H1 (cell line): ENCODE results near the gene PSPH. TPM values are rescaled to one million over a fixed set of nuclear protein-coding genes. Genes with fewer than 3 reads are reported as not detected.
A peak's percentile ranks its signal among the peaks of the same experiment; 100 is the strongest.

Source experiments
- CTCF ChIA-PET: fragments of 300-600 bp; sonication (Branson Sonifier 250); formaldehyde crosslinking; loops from one replicate; lab custom pipeline; 2021; ENCODE audit not compliant: partially characterized antibody; lab: Charles Lee
- POLR2A ChIA-PET: fragments of 300-600 bp; sonication (Branson Sonifier 250); formaldehyde crosslinking; loops from one replicate; lab custom pipeline; 2021; ENCODE audit warnings: inconsistent platforms; ENCODE audit not compliant: partially characterized antibody; lab: Charles Lee
- DNase-seq, 2 experiments: peaks; one replicate each; pipeline versions ENCODE4 v3.0.0 to v3.0.0-alpha.2; 2010 to 2022; ENCODE audit warnings: low spot score in 2 of 2, low read depth in 1 of 2, mixed read lengths in 1 of 2
- FAIRE-seq: peaks from 2 replicates; lab custom pipeline; 2011; peaks lifted over from hg19 to GRCh38; lab: Jason Lieb, UNC
- H2AFZ ChIP-seq: 2 replicates; pipeline ENCODE4 v1.8.1; 2012; ENCODE audit warnings: low read length, inconsistent platforms
- H2AK5ac ChIP-seq: 2 replicates; pipeline ENCODE4 v1.6.1; 2013; ENCODE audit warnings: low read depth, low read length
- H2BK120ac ChIP-seq: replicated peaks from 2 replicates; pipeline ENCODE3; 2013; ENCODE audit warnings: low read depth, low read length, inconsistent platforms
- H2BK12ac ChIP-seq: 2 replicates; pipeline ENCODE4 v1.6.1; 2013; ENCODE audit warnings: low read depth, low read length
- H2BK15ac ChIP-seq: 2 replicates; pipeline ENCODE4 v1.6.1; 2013; ENCODE audit warnings: low read length
- H2BK20ac ChIP-seq: 2 replicates; pipeline ENCODE4 v1.6.1; 2013; ENCODE audit warnings: low read length
- H2BK5ac ChIP-seq: 2 replicates; pipeline ENCODE4 v1.6.1; 2013; ENCODE audit warnings: low read depth, low read length
- H3K14ac ChIP-seq: 2 replicates; pipeline ENCODE4 v1.6.1; 2013; ENCODE audit warnings: inconsistent platforms; ENCODE audit not compliant: insufficient read length
- H3K18ac ChIP-seq: 2 replicates; pipeline ENCODE4 v1.6.1; 2013; ENCODE audit warnings: low read length; ENCODE audit errors: extremely low read depth
- H3K23ac ChIP-seq: 2 replicates; pipeline ENCODE4 v1.6.1; 2013; ENCODE audit warnings: inconsistent platforms; ENCODE audit not compliant: insufficient read length
- H3K23me2 ChIP-seq: 2 replicates; pipeline ENCODE4 v1.6.1; 2013; ENCODE audit warnings: low read depth, low read length
- H3K27ac ChIP-seq: 2 replicates; pipeline ENCODE4 v1.6.1; 2011; ENCODE audit warnings: low read depth, low read length, inconsistent platforms
- H3K27me3 ChIP-seq, 4 experiments: replicated peaks in 1 of 4; 1 replicate in 1 of 4; 2 replicates in 3 of 4; pipeline versions ENCODE4 v1.6.1 to v1.8.1; 2011 to 2013; ENCODE audit warnings: low read length in 3 of 4, mild to moderate bottlenecking in 3 of 4, inconsistent platforms in 2 of 4, mixed read lengths in 2 of 4, moderate library complexity in 1 of 4; ENCODE audit not compliant: control insufficient read depth in 3 of 4, insufficient read depth in 3 of 4; ENCODE audit errors: extremely low read depth in 1 of 4
- H3K36me3 ChIP-seq, 4 experiments: 2 replicates each; pipeline versions ENCODE4 v1.6.1 to v1.8.1; 2011 to 2013; ENCODE audit warnings: mild to moderate bottlenecking in 4 of 4, low read length in 3 of 4, moderate library complexity in 2 of 4, control low read depth in 1 of 4, inconsistent platforms in 1 of 4; ENCODE audit not compliant: insufficient read depth in 4 of 4, control insufficient read depth in 2 of 4
- H3K4ac ChIP-seq: replicated peaks from 2 replicates; pipeline ENCODE3; 2013; ENCODE audit warnings: low read length, low read depth, mixed read lengths, inconsistent platforms; ENCODE audit not compliant: insufficient read length
- H3K4me1 ChIP-seq, 4 experiments: replicated peaks in 1 of 4; 1 replicate in 1 of 4; 2 replicates in 3 of 4; pipeline versions ENCODE4 v1.6.1 to v1.8.1; 2011 to 2013; ENCODE audit warnings: low read length in 3 of 4, inconsistent platforms in 2 of 4, mixed read lengths in 1 of 4; ENCODE audit not compliant: insufficient read depth in 4 of 4, control insufficient read depth in 3 of 4
- H3K4me2 ChIP-seq, 2 experiments: 2 replicates each; pipeline versions ENCODE4 v1.6.1 to v1.8.1; 2011 to 2013; ENCODE audit warnings: low read depth in 2 of 2, low read length in 2 of 2, control low read depth in 1 of 2, inconsistent platforms in 1 of 2, mild to moderate bottlenecking in 1 of 2; ENCODE audit not compliant: insufficient read depth in 1 of 2
- H3K4me3 ChIP-seq, 4 experiments: fragments of 200-600, 300-600 bp in 1 of 4; sonication (generic), shearing (Covaris generic), sonication (Bioruptor Twin) in 1 of 4; 2 replicates each; pipeline versions ENCODE4 v1.5.1 to v1.8.1; 2011 to 2016; ENCODE audit warnings: low read length in 4 of 4, low read depth in 3 of 4, control low read depth in 2 of 4, inconsistent platforms in 2 of 4, mild to moderate bottlenecking in 2 of 4, mixed read lengths in 1 of 4, moderate library complexity in 1 of 4; ENCODE audit not compliant: insufficient read depth in 2 of 4; ENCODE audit errors: extremely low read depth in 1 of 4
- H3K56ac ChIP-seq: replicated peaks from 2 replicates; pipeline ENCODE3; 2013; ENCODE audit warnings: low read depth, mild to moderate bottlenecking, mixed read lengths, low read length, inconsistent platforms; ENCODE audit not compliant: insufficient read length
- H3K79me1 ChIP-seq: 2 replicates; pipeline ENCODE4 v1.6.1; 2013; ENCODE audit warnings: low read depth, low read length, control low read depth
- H3K79me2 ChIP-seq, 2 experiments: 2 replicates each; pipeline versions ENCODE4 v1.6.1 to v1.8.1; 2012 to 2013; ENCODE audit warnings: low read length in 2 of 2, mild to moderate bottlenecking in 2 of 2, inconsistent platforms in 1 of 2; ENCODE audit not compliant: insufficient read depth in 2 of 2, control insufficient read depth in 1 of 2
- H3K9ac ChIP-seq, 4 experiments: replicated peaks in 1 of 4; 1 replicate in 1 of 4; 2 replicates in 3 of 4; pipeline versions ENCODE4 v1.6.1 to v1.8.1; 2011 to 2013; ENCODE audit warnings: low read depth in 3 of 4, low read length in 3 of 4, control low read depth in 2 of 4, mild to moderate bottlenecking in 2 of 4, moderate library complexity in 2 of 4, inconsistent platforms in 1 of 4; ENCODE audit errors: extremely low read depth in 1 of 4
- H3K9me3 ChIP-seq, 2 experiments: 2 replicates each; pipeline versions ENCODE4 v1.6.1 to v1.8.1; 2012 to 2013; ENCODE audit warnings: mild to moderate bottlenecking in 2 of 2, moderate library complexity in 2 of 2, control low read depth in 1 of 2, inconsistent platforms in 1 of 2, low read depth in 1 of 2, low read length in 1 of 2, mixed read lengths in 1 of 2; ENCODE audit not compliant: insufficient read depth in 2 of 2
- H4K20me1 ChIP-seq, 2 experiments: replicated peaks in 1 of 2; 2 replicates each; pipeline versions ENCODE3 to v1.8.1; 2011 to 2013; ENCODE audit warnings: inconsistent platforms in 2 of 2, low read length in 2 of 2, mild to moderate bottlenecking in 1 of 2; ENCODE audit not compliant: insufficient read depth in 2 of 2, control insufficient read depth in 1 of 2
- H4K5ac ChIP-seq: 2 replicates; pipeline ENCODE4 v1.6.1; 2013; ENCODE audit warnings: low read length, low read depth, mixed read lengths, inconsistent platforms; ENCODE audit not compliant: insufficient read length
- H4K8ac ChIP-seq: 2 replicates; pipeline ENCODE4 v1.8.0; 2013; ENCODE audit warnings: mild to moderate bottlenecking, moderate library complexity, low read length, inconsistent platforms; ENCODE audit not compliant: insufficient read depth; ENCODE audit errors: extremely low read depth
- H4K91ac ChIP-seq: replicated peaks from 2 replicates; pipeline ENCODE3; 2013; ENCODE audit warnings: low read length, mixed read lengths, inconsistent platforms; ENCODE audit not compliant: insufficient read length
- CTBP2 ChIP-seq: IDR thresholded peaks from 2 replicates; pipeline ENCODE4 v1.7.0; 2011; ENCODE audit warnings: borderline replicate concordance, mild to moderate bottlenecking, moderate library complexity, mixed read lengths, low read length; ENCODE audit not compliant: insufficient read depth, insufficient read length
- POLR2A ChIP-seq, 2 experiments: IDR thresholded peaks; 1 replicate in 1 of 2; 2 replicates in 1 of 2; pipeline ENCODE4 v1.6.1; 2011; ENCODE audit warnings: low read depth in 2 of 2, low read length in 2 of 2, mild to moderate bottlenecking in 2 of 2; ENCODE audit errors: control extremely low read depth in 1 of 2
- POU5F1 ChIP-seq: IDR thresholded peaks from 2 replicates; pipeline ENCODE4 v1.6.1; 2011; ENCODE audit warnings: low read depth, mild to moderate bottlenecking, low read length, moderate library complexity
- TBP ChIP-seq: IDR thresholded peaks from 2 replicates; pipeline ENCODE4 v1.6.1; 2011; ENCODE audit warnings: low read depth, low read length, improper control_type of control experiment
- WGBS, 2 experiments: shearing (Covaris generic) in 1 of 2; methylation state at CpG; one replicate each; pipeline versions ENCODE4 v1.1.6 to v1.1.7; 2013 to 2015; ENCODE audit warnings: low lambda C conversion rate in 2 of 2, mixed read lengths in 2 of 2, inconsistent platforms in 1 of 2, low coverage in 1 of 2, missing lambda C conversion rate in 1 of 2; ENCODE audit not compliant: insufficient replicate concordance in 2 of 2, insufficient coverage in 1 of 2, insufficient read length in 1 of 2; ENCODE audit errors: extremely low coverage in 1 of 2, missing lambda C conversion rate in 1 of 2; 5-methylcytosine and 5-hydroxymethylcytosine counted together
- polyA plus RNA-seq, 7 experiments: library from polyadenylated mRNA; depleted of rRNA in 3 of 7; stranded (reverse) in 5 of 7; unstranded in 2 of 7; fragments of >200 nt in 5 of 7; fragments of 200-250 nt in 2 of 7; gene quantifications; 1 replicate in 5 of 7; 2 replicates in 1 of 7; 4 replicates in 1 of 7; pipeline versions ENCODE4 v1.2.1 to v1.2.3, GENCODE V29; 2011 to 2013; ENCODE audit warnings: missing spikeins in 2 of 7, mixed read lengths in 2 of 7
- total RNA-seq: library from RNA; stranded (reverse); fragmentation: NEBNext Ultra II Directional; extraction: Animal tissue kit (Norgen Biotek cat#: 25700); gene quantifications from 2 replicates; pipeline ENCODE4 v1.2.1, GENCODE V29; 2021
- TF ChIP-seq, protein P1 (sequence below): IDR thresholded peaks from 2 replicates; pipeline ENCODE4 v1.6.1; 2011; ENCODE audit warnings: low read length, improper control_type of control experiment
- TF ChIP-seq, protein P2 (sequence below): IDR thresholded peaks from 2 replicates; pipeline ENCODE4 v1.6.1; 2012; ENCODE audit warnings: inconsistent platforms

PSPH gene
- total and polyA plus RNA-seq, 2 of the 8 experiments (the other 6 are each of a cell fraction or from before 2014, with no cell fraction given) = 31.0 to 64.8 TPM

DNA sequence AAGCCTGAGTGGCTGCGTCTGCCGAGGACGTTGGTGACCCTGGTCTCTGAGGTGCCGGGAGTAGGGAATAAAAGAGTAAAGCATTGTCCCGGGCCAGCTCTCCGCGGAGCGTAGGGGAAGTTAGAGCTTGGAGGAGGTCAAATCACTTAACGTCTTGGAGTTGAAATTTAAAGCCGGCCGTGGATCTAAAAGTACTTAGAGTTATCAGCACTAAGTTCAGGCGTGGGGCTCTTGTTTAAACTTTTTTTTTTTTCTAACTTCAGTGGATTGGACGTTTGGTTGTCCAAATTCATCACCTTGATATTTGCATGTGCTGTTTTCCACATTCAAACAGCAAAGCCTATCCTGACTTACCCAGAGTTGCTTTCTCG lies 86.2 kb downstream of the PSPH start:
- H2BK15ac ChIP-seq = no peak overlapping the region
- no peak overlapping the region for H3K4ac ChIP-seq
- H3K4me3 ChIP-seq = peak overlapping the region; percentile 80 to 99 (median 86)
- no peaks in the 10 kb centered on the region for H3K4me1 ChIP-seq
- H2AK5ac ChIP-seq = no peak overlapping the region
- H2BK120ac ChIP-seq = no peak overlapping the region
- H2BK12ac ChIP-seq = no peak overlapping the region
- peak overlapping the region; percentile 76 to 98 (median 86) for H3K9ac ChIP-seq
- H3K14ac ChIP-seq = no peak overlapping the region
- peak overlapping the region; percentile 6; the same call in 1 of the 2 replicates for H2AFZ ChIP-seq
- H4K8ac ChIP-seq = peak overlapping the region; percentile 79
- peak overlapping the region; percentile 74 for H4K91ac ChIP-seq
- FAIRE-seq (no peak), DNase-seq (no peak)
- no peaks in the 10 kb centered on the region for H3K36me3 ChIP-seq
- peaks cover 1 to 13% (median 7%) of the 10 kb centered on the region in 4 experiments; a peak in 5 of 7 replicates for H3K27me3 ChIP-seq
- WGBS, 2 experiments = 10% methylated on average over 10 of the region's 14 CpGs; no CpG with 5 or more reads in 1 of the 2 experiments
- peaks cover 3 to 19% of the 10 kb centered on the region in 2 experiments; a peak in 3 of 4 replicates for H3K79me2 ChIP-seq
- H4K20me1 ChIP-seq = peaks cover 1 to 4% of the 10 kb centered on the region in 2 experiments
- TF ChIP-seq TBP (peak; percentile 26; the same call in 1 of the 2 replicates), POLR2A (IDR thresholded peaks at IDR 0.05; ENCODE audit: control extremely low read depth in 1 of 2, low read depth in 2 of 2, low read length in 2 of 2) (peak in 1 of 2 experiments; percentile 18; a peak in 1 of 3 replicates), POU5F1 (no peak), CTBP2 (no peak)
- TF ChIP-seq, protein P1, sequence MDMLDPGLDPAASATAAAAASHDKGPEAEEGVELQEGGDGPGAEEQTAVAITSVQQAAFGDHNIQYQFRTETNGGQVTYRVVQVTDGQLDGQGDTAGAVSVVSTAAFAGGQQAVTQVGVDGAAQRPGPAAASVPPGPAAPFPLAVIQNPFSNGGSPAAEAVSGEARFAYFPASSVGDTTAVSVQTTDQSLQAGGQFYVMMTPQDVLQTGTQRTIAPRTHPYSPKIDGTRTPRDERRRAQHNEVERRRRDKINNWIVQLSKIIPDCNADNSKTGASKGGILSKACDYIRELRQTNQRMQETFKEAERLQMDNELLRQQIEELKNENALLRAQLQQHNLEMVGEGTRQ = no peak
- TF ChIP-seq, protein P2, sequence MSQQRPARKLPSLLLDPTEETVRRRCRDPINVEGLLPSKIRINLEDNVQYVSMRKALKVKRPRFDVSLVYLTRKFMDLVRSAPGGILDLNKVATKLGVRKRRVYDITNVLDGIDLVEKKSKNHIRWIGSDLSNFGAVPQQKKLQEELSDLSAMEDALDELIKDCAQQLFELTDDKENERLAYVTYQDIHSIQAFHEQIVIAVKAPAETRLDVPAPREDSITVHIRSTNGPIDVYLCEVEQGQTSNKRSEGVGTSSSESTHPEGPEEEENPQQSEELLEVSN = no peak
- H3K18ac ChIP-seq = peak overlapping the region; percentile 83
- H3K56ac ChIP-seq = peak overlapping the region; percentile 46
- peak overlapping the region; percentile 72 to 75 for H3K4me2 ChIP-seq
- peak overlapping the region; percentile 84 for H3K27ac ChIP-seq
- H2BK5ac ChIP-seq = peak overlapping the region; percentile 75; the same call in 1 of the 2 replicates
- no peak overlapping the region for H3K23ac ChIP-seq
- ChIA-PET CTCF (interaction anchor here (1.0 to 2.6 kb wide), 6 partner anchors 11 to 107 kb away, joined by 3 to 13 read pairs (median 4); no protein-coding TSS in a partner anchor), POLR2A (interaction anchor here (0.7 to 2.3 kb wide), 17 partner anchors 10 to 318 kb away, joined by 3 to 23 read pairs (median 3); partner anchors contain the start of genes CCT6A and PSPH)
- H4K5ac ChIP-seq = peak overlapping the region; percentile 80
- peaks cover 5% of the 10 kb centered on the region for H3K79me1 ChIP-seq
- H3K23me2 ChIP-seq = no peaks in the 10 kb centered on the region
- no peak overlapping the region for H2BK20ac ChIP-seq
- no peaks in the 10 kb centered on the region for H3K9me3 ChIP-seq
